ENCODE measurements around the gene PRAMEF12.

GRCh38 chr1:12776801-12777557 lies 3.4 kb downstream of the PRAMEF12 start:
- TF ChIP-seq POLR2A (IDR thresholded peaks at IDR 0.05; ENCODE audit: low read length) = no peak
- TF ChIP-seq GATA1 (IDR thresholded peaks at IDR 0.05; ENCODE audit: low read depth, low read length) = no peak
